Common myeloid progenitor, CD34-positive (primary cell): ENCODE data around the gene SUPT20HL2.

Experiments
- CTCF ChIA-PET: fragments of 350-600 bp; sonication (Branson Sonifier 250); formaldehyde crosslinking; loops from one replicate; lab custom pipeline; 2021; ENCODE audit warnings: antibody characterized with exemption; lab: Charles Lee
- POLR2A ChIA-PET: fragments of 350-600 bp; sonication (Branson Sonifier 250); formaldehyde crosslinking; loops from one replicate; lab custom pipeline; 2021; ENCODE audit warnings: antibody characterized with exemption; lab: Charles Lee
- DNase-seq, 3 donors: peaks; one replicate each; pipeline versions ENCODE4 v3.0.0 to v3.0.0-alpha.2; 2013
- H3K27ac ChIP-seq, 2 experiments: 1 replicate in 1 of 2; 2 replicates in 1 of 2; pipeline ENCODE4 v1.7.0; 2013; ENCODE audit warnings: inconsistent platforms in 2 of 2, low read length in 2 of 2, mild to moderate bottlenecking in 2 of 2, low read depth in 1 of 2, moderate library complexity in 1 of 2; ENCODE audit not compliant: severe bottlenecking in 2 of 2, insufficient read depth in 1 of 2, poor library complexity in 1 of 2
- H3K27me3 ChIP-seq, 5 experiments: replicated peaks in 2 of 5; 1 replicate in 3 of 5; 2 replicates in 2 of 5; pipeline versions ENCODE4 v1.6.1 to v1.7.0; 2013; ENCODE audit warnings: low read length in 4 of 5, mild to moderate bottlenecking in 2 of 5, moderate library complexity in 2 of 5, inconsistent platforms in 1 of 5; ENCODE audit not compliant: insufficient read depth in 5 of 5, control insufficient read depth in 4 of 5
- H3K36me3 ChIP-seq, 4 experiments: 1 replicate in 2 of 4; 2 replicates in 2 of 4; pipeline versions ENCODE4 v1.6.1 to v1.7.0; 2013; ENCODE audit warnings: low read length in 3 of 4, control low read depth in 1 of 4, mild to moderate bottlenecking in 1 of 4; ENCODE audit not compliant: control insufficient read depth in 4 of 4, insufficient read depth in 4 of 4
- H3K4me1 ChIP-seq, 4 experiments: 1 replicate in 3 of 4; 2 replicates in 1 of 4; pipeline versions ENCODE4 v1.6.1 to v1.7.1; 2013; ENCODE audit warnings: low read length in 3 of 4, mild to moderate bottlenecking in 3 of 4, control low read depth in 1 of 4, inconsistent platforms in 1 of 4, moderate library complexity in 1 of 4; ENCODE audit not compliant: control insufficient read depth in 4 of 4, insufficient read depth in 4 of 4; ENCODE audit errors: control extremely low read depth in 1 of 4
- H3K4me3 ChIP-seq, 7 experiments: 1 replicate in 4 of 7; 2 replicates in 3 of 7; pipeline versions ENCODE4 v1.5.1 to v1.7.0; 2013; ENCODE audit warnings: mild to moderate bottlenecking in 7 of 7, low read length in 6 of 7, moderate library complexity in 6 of 7, inconsistent platforms in 2 of 7, low read depth in 2 of 7, control low read depth in 1 of 7; ENCODE audit not compliant: insufficient read depth in 4 of 7, control insufficient read depth in 1 of 7; ENCODE audit errors: extremely low read depth in 1 of 7
- H3K9me3 ChIP-seq, 5 experiments: 1 replicate in 4 of 5; 2 replicates in 1 of 5; pipeline versions ENCODE4 v1.6.1 to v1.7.1; 2013; ENCODE audit warnings: low read length in 4 of 5, mild to moderate bottlenecking in 2 of 5, inconsistent platforms in 1 of 5, low read depth in 1 of 5, moderate library complexity in 1 of 5; ENCODE audit not compliant: control insufficient read depth in 4 of 5, insufficient read depth in 2 of 5; ENCODE audit errors: control extremely low read depth in 1 of 5
- WGBS: methylation state at CpG from one replicate; pipeline ENCODE4 v1.1.5; 2013; ENCODE audit not compliant: insufficient coverage; 5-methylcytosine and 5-hydroxymethylcytosine counted together

SUPT20HL2 gene

DNA sequence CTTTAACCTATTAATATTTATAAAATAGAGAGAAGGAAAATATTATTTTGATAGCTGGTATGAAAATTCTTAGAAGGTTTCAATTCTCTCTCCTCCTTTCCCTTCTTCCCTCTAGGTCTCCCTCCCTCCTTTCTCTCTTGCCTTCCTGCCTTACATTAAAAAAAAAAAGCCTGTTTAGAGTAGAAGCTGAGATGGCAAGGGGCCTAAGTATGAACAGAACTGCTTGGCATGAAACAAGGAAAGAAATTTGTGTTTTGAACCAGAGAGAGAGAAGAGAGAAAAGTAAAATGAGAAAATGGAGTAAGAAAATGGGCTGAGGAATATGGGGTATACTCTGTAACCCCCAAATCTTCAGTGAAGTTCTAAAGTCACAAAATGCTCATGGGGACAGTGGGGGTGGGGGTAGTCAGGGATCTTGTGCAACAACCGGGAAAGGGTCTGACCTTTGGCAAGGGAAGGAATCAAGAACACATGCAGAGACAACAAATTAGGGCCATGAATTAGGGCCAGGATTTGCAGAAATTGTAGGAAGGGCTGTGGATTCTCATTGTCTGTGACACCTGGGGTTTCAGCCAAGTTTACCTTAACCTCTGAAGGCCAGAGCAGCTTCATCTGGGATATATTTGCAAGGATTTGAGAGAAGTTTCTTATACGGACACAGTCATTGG, 30.6 kb downstream of the SUPT20HL2 start:
- no peaks in the 10 kb centered on the region for H3K9me3 ChIP-seq
- no peak overlapping the region for H3K4me3 ChIP-seq
- WGBS = 81% methylated on average over 2 of the region's 2 CpGs
- no peak overlapping the region for H3K27ac ChIP-seq
- H3K27me3 ChIP-seq = peaks cover 0 to 21% (median 0%) of the 10 kb centered on the region in 5 experiments
- peaks cover 0 to 3% (median 0%) of the 10 kb centered on the region in 4 experiments for H3K4me1 ChIP-seq
- no peak for DNase-seq
- ChIA-PET POLR2A (no interaction called here), CTCF (interaction anchor here (1.7 kb wide), 1 partner anchor 23 kb away, joined by 8 read pairs; no protein-coding TSS in a partner anchor)
- no peaks in the 10 kb centered on the region for H3K36me3 ChIP-seq

DNA sequence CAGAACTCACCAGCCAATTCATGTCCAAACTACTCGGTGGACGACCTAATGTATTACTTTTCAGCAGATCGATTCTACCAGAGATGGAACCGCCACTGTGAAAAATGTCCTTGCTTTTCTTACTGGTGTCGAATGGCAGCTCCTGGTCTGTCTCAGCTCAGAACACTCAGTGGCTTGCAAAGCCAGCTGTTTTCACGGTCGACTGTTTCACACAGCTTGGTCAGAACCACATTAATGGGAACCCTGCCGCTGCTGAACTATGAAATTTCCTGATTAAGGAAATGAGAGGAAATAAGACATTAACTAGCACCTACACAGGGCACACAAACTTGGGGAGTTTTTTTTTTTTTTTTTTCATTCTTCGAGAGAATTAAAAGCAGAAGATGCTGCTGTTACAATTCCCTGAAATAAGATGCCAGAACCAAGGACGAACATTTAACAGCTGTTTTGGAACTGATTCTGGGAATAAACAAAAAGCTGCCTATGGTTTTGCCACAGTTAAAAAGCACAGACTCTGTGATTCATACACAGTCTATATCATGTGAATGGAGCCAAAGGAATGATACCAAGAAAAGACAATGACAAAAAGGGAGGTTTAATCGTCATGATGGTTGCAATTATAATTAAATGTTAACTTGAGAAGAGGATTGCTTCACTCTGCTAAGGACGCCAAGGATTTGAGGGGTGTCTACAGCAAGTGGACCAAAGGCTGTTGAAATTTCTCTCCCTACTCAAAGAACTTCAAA, 31.3 kb downstream of the SUPT20HL2 start:
- peak overlapping the region in 1 of 7 experiments; percentile 14 for H3K4me3 ChIP-seq
- peaks cover 0 to 17% (median 0%) of the 10 kb centered on the region in 5 experiments for H3K27me3 ChIP-seq
- CTCF ChIA-PET = interaction anchor here (1.3 to 1.7 kb wide), 2 partner anchors 11 to 22 kb away, joined by 4 to 8 read pairs; no protein-coding TSS in a partner anchor
- 43% methylated on average over 10 of the region's 12 CpGs for WGBS
- no peaks in the 10 kb centered on the region for H3K9me3 ChIP-seq
- peaks cover 0 to 3% (median 0%) of the 10 kb centered on the region in 4 experiments for H3K4me1 ChIP-seq
- no peak overlapping the region for H3K27ac ChIP-seq
- no peaks in the 10 kb centered on the region for H3K36me3 ChIP-seq
- DNase-seq = peak in 1 of 3 donors; percentile 12
- POLR2A ChIA-PET = no interaction called here

DNA sequence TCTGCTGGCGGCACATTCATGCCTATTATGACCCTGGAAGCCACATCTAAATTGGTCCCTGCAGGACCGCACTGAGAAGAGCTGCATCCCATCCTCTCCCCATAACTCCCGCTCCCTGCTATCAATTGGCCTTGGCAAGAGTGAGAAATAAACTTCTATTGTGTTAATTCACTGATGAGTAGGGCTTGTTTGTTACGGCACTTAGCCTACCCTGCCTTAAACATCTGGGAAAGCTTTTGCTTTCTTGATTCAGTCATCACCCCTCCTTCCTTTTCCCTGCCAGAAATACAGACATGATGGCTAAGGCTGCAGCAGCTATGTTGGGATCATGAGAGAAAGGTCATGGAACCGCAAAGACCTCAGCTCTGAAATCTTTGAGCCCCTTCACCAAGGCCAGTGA, 36.5 kb downstream of the SUPT20HL2 start:
- no peak overlapping the region for H3K4me3 ChIP-seq
- ChIA-PET CTCF (interaction anchor here (1.0 kb wide), 1 partner anchor 119 kb away, joined by 3 read pairs; no protein-coding TSS in a partner anchor), POLR2A (no interaction called here)
- no peaks in the 10 kb centered on the region for H3K9me3 ChIP-seq
- peaks cover 0 to 5% (median 1%) of the 10 kb centered on the region in 4 experiments for H3K4me1 ChIP-seq
- 94% methylated on average over 2 of the region's 5 CpGs for WGBS
- no peak for DNase-seq
- H3K27ac ChIP-seq = no peak overlapping the region
- peaks cover 0 to 15% (median 0%) of the 10 kb centered on the region in 5 experiments for H3K27me3 ChIP-seq
- no peaks in the 10 kb centered on the region for H3K36me3 ChIP-seq

DNA sequence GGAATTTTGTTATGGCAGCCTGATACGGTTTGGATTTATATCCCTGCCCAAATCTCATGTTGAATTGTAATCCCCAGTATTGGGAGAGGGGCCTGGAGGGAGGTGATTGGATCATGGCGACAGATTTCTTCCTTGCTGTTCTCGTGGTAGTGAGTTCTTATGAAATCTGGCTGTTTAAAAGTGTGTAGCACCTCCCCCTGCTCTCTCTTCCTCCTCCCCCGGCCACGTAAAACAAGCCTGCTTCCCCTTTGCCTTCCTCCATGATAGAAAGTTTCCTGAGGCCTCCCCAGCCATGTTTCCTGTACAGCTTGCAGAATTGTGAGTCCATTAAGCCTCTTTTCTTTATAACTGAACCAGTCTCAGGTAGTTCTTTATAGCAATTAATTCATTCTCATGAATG, 37.9 kb downstream of the SUPT20HL2 start:
- Histone ChIP-seq H3K4me3 (no peak overlapping the region), H3K27ac (no peak overlapping the region), H3K9me3 (no peaks in the 10 kb centered on the region), H3K36me3 (no peaks in the 10 kb centered on the region), H3K4me1 (peaks cover 0 to 5% (median 0%) of the 10 kb centered on the region in 4 experiments), H3K27me3 (peaks cover 0 to 19% (median 0%) of the 10 kb centered on the region in 5 experiments)
- POLR2A ChIA-PET = no interaction called here
- 25% methylated on average over 4 of the region's 5 CpGs for WGBS
- CTCF ChIA-PET = no interaction called here
- DNase-seq = peak in 2 of 3 donors; percentile 48 to 53

DNA sequence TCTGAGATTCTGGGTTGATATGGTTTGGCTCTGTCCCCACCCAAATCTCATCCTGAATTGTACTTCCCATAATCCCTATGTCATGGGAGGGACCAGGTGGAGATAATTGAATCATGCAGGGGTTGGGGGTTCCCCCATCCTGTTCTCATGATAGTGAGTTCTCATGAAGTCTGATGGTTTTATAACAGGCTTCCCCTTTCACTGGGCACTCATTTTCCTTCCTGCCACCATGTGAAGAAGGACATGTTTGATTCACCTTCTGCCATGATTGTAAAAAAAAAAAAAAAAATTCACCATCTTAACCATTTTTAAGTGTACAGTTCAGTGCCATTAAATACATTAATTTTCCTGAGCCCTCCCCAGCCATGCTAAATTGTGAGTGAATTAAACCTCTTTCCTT, 42.6 kb downstream of the SUPT20HL2 start:
- Histone ChIP-seq H3K27me3 (peaks cover 0 to 11% (median 0%) of the 10 kb centered on the region in 5 experiments), H3K36me3 (no peaks in the 10 kb centered on the region), H3K4me1 (peaks cover 0 to 5% (median 0%) of the 10 kb centered on the region in 4 experiments), H3K27ac (no peak overlapping the region), H3K9me3 (no peaks in the 10 kb centered on the region), H3K4me3 (no peak overlapping the region)
- POLR2A ChIA-PET = no interaction called here
- CTCF ChIA-PET = no interaction called here
- DNase-seq = no peak

DNA sequence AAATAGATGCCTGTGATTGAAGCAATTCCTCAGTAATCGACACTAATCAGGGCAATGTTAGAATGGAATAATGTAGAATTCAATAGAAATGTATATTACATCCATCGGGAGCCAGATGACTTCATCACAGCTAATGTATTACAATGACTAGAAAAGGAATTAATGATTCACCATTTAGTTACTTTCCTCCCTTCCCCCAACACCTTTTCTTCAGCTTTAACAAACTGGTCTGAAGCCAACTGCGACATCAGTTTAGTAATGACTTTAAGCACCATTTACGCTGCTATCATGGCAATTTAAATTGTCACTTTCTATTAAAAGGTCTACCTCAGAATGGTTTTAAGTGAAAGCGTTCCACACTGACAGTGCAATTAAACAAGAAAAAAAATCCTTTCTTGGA, 45.1 kb downstream of the SUPT20HL2 start:
- POLR2A ChIA-PET = no interaction called here

DNA sequence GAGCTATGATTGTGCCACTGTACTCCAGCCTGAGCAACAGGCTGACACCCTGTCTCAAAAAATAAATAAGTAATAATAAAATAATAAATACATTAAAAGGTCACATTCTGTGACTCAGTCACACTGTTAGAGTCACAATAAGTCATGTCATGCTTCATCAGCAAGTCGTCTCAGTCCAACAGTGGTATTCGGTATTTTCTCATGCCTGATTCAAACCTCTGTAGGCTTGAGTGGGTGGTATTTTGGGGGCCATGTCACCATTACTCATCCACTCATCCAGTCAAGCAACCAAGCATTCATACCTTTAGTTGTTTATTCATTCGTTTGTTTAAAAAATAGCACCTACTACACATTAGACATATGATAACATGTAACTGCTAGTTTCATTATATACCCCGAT, 46.9 kb downstream of the SUPT20HL2 start:
- no peaks in the 10 kb centered on the region for H3K36me3 ChIP-seq
- H3K27ac ChIP-seq = no peak overlapping the region
- H3K4me1 ChIP-seq = no peaks in the 10 kb centered on the region
- no peak overlapping the region for H3K4me3 ChIP-seq
- POLR2A ChIA-PET = no interaction called here
- no peak for DNase-seq
- H3K9me3 ChIP-seq = no peaks in the 10 kb centered on the region
- WGBS = no CpG with 5 or more reads among the region's 4 CpGs
- CTCF ChIA-PET = no interaction called here
- H3K27me3 ChIP-seq = peaks cover 0 to 11% (median 0%) of the 10 kb centered on the region in 5 experiments

More for the DNA sequence above, 45.1 kb downstream of the SUPT20HL2 start:
- Histone ChIP-seq H3K27ac (no peak overlapping the region), H3K36me3 (no peaks in the 10 kb centered on the region), H3K4me3 (no peak overlapping the region), H3K9me3 (no peaks in the 10 kb centered on the region), H3K4me1 (no peaks in the 10 kb centered on the region), H3K27me3 (peaks cover 0 to 11% (median 0%) of the 10 kb centered on the region in 5 experiments)
- 98% methylated on average over 4 of the region's 5 CpGs for WGBS
- no peak for DNase-seq
- CTCF ChIA-PET = interaction anchor here (1.5 kb wide), 1 partner anchor 25 kb away, joined by 3 read pairs; no protein-coding TSS in a partner anchor
